Esophagus muscularis mucosa (tissue), 4 donors: Measurements from ENCODE around the gene SHISA4. TPM values are rescaled to one million over a fixed set of nuclear protein-coding genes. Genes with fewer than 3 reads are reported as not detected.

Experiments
- DNase-seq: peaks from one replicate; pipeline ENCODE4 v3.0.0-alpha.2; 2017; ENCODE audit errors: extremely low spot score
- H3K27ac ChIP-seq, 4 donors: fragments of 200-600 bp; sonication (generic); replicated peaks in 1 of 4; 1 replicate in 3 of 4; 2 replicates in 1 of 4; pipeline ENCODE4 v1.5.1; 2016 to 2019; ENCODE audit warnings: mild to moderate bottlenecking in 1 of 4
- H3K27me3 ChIP-seq, 4 donors: fragments of 200-600 bp; sonication (generic); one replicate each; pipeline versions ENCODE4 v1.5.1 to v1.6.0; 2016 to 2019
- H3K36me3 ChIP-seq, 4 donors: fragments of 200-600 bp; sonication (generic); one replicate each; pipeline ENCODE4 v1.5.1; 2016 to 2019
- H3K4me1 ChIP-seq, 4 donors: fragments of 200-600 bp; sonication (generic); one replicate each; pipeline ENCODE4 v1.5.1; 2016 to 2019
- H3K4me3 ChIP-seq, 4 donors: fragments of 200-600 bp; sonication (generic); 1 replicate in 2 of 4; 2 replicates in 2 of 4; pipeline ENCODE4 v1.5.1; 2016 to 2019; ENCODE audit warnings: mild to moderate bottlenecking in 4 of 4, moderate library complexity in 1 of 4
- H3K9me3 ChIP-seq, 4 donors: fragments of 200-600 bp; sonication (generic); 1 replicate in 3 of 4; 2 replicates in 1 of 4; pipeline ENCODE4 v1.5.1; 2016 to 2019
- CTCF ChIP-seq, 3 experiments: fragments of 200-600 bp in 2 of 3; fragments of 450-650 bp in 1 of 3; sonication (generic) in 2 of 3; IDR thresholded peaks; one replicate each; pipeline ENCODE4 v1.5.1; 2017 to 2019; ENCODE audit warnings: antibody characterized with exemption in 3 of 3, mild to moderate bottlenecking in 2 of 3, moderate library complexity in 1 of 3
- EP300 ChIP-seq: sonication (generic); formaldehyde crosslinking; IDR thresholded peaks from one replicate; pipeline ENCODE4 v1.6.1; 2017; ENCODE audit warnings: antibody characterized with exemption
- POLR2A ChIP-seq: fragments of 450-650 bp; IDR thresholded peaks from one replicate; pipeline ENCODE4 v1.6.1; 2017; ENCODE audit warnings: antibody characterized with exemption, moderate library complexity, mild to moderate bottlenecking, low read depth
- POLR2AphosphoS5 ChIP-seq, 2 donors: sonication (generic); formaldehyde crosslinking; IDR thresholded peaks; one replicate each; pipeline ENCODE4 v1.6.1; 2017; ENCODE audit warnings: antibody characterized with exemption in 2 of 2
- WGBS: methylation state at CpG from one replicate; pipeline ENCODE4 v1.1.5; 2018; 5-methylcytosine and 5-hydroxymethylcytosine counted together
- intact Hi-C: fragments of 100-400 bp; cut with DNase I; formaldehyde crosslinking; loops from one replicate; pipeline ENCODE4 v1.15.1; 2023
- total RNA-seq, 4 donors: library from RNA; depleted of rRNA; stranded (reverse); fragments of >200 nt; gene quantifications; one replicate each; pipeline versions ENCODE4 v1.1.0 to v1.2.1, GENCODE V29; 2016

Gene SHISA4
- total RNA-seq, 4 donors from 2014 or later, result 20.3 to 31.0 (median 28.5) TPM

- 51% methylated on average over 3 of the region's 3 CpGs for WGBS
- no peak for DNase-seq
- intact Hi-C loops, result no loop called here
- H3K27ac ChIP-seq, result peak overlapping the region; percentile 89 to 95 (median 92)
- H3K4me1 ChIP-seq, result peaks cover 23 to 99% (median 96%) of the 10 kb centered on the region in 4 donors
- H3K4me3 ChIP-seq, result no peak overlapping the region
- peaks cover 0 to 27% (median 22%) of the 10 kb centered on the region in 4 donors for H3K36me3 ChIP-seq
- H3K27me3 ChIP-seq, result no peaks in the 10 kb centered on the region
- TF ChIP-seq POLR2AphosphoS5 (IDR thresholded peaks at IDR 0.05) (peak in 1 of 2 donors; percentile 53), EP300 (no peak), CTCF (IDR thresholded peaks at IDR 0.05) (no peak), POLR2A (no peak)
- no peaks in the 10 kb centered on the region for H3K9me3 ChIP-seq
These were observed 4.7 kb downstream of the SHISA4 start for GRCh38 chr1:201893431-201893830.

- Histone ChIP-seq H3K4me3 (no peak overlapping the region), H3K27me3 (no peaks in the 10 kb centered on the region), H3K27ac (peak overlapping the region; percentile 89 to 95 (median 92)), H3K4me1 (peaks cover 23 to 100% (median 97%) of the 10 kb centered on the region in 4 donors), H3K36me3 (peaks cover 2 to 38% (median 29%) of the 10 kb centered on the region in 4 donors), H3K9me3 (no peaks in the 10 kb centered on the region)
- 67% methylated on average over 5 of the region's 5 CpGs for WGBS
- DNase-seq, result no peak
- TF ChIP-seq CTCF (IDR thresholded peaks at IDR 0.05) (no peak), POLR2A (no peak), POLR2AphosphoS5 (IDR thresholded peaks at IDR 0.05) (peak; percentile 13 to 66)
- intact Hi-C loops, result no loop called here
These were observed 5.8 kb downstream of the SHISA4 start for GRCh38 chr1:201894343-201895119.

- intact Hi-C loops, result no loop called here
- WGBS, result 62% methylated on average over 5 of the region's 7 CpGs
- Histone ChIP-seq H3K4me1 (peaks cover 22 to 100% (median 97%) of the 10 kb centered on the region in 4 donors), H3K4me3 (no peak overlapping the region), H3K36me3 (peaks cover 8 to 45% (median 33%) of the 10 kb centered on the region in 4 donors), H3K27ac (peak overlapping the region; percentile 89 to 95 (median 92)), H3K27me3 (no peaks in the 10 kb centered on the region), H3K9me3 (no peaks in the 10 kb centered on the region)
- DNase-seq, result no peak
- peak; percentile 6 to 71 for TF ChIP-seq POLR2AphosphoS5 (IDR thresholded peaks at IDR 0.05)
- TF ChIP-seq CTCF (IDR thresholded peaks at IDR 0.05), result no peak
These were observed 6.5 kb downstream of the SHISA4 start for GRCh38 chr1:201895120-201895665.

GRCh38 chr1:201895913-201896807 lies 7.5 kb downstream of the SHISA4 start:
- TF ChIP-seq CTCF (IDR thresholded peaks at IDR 0.05), result peak; percentile 92 to 98 (median 94)
- no peak for TF ChIP-seq POLR2A
- peak; percentile 92 to 93 for TF ChIP-seq POLR2AphosphoS5 (IDR thresholded peaks at IDR 0.05)
- TF ChIP-seq EP300, result no peak
- H3K9me3 ChIP-seq, result no peaks in the 10 kb centered on the region
- intact Hi-C loops, result loop anchor here (2.0 kb wide), 2 partner anchors 21 to 51 kb away; partner anchors contain the start of gene LMOD1
- 11% methylated on average over 2 of the region's 10 CpGs for WGBS
- H3K27me3 ChIP-seq, result no peaks in the 10 kb centered on the region
- H3K4me1 ChIP-seq, result peaks cover 22 to 100% (median 98%) of the 10 kb centered on the region in 4 donors
- DNase-seq, result peak; percentile 98
- peak overlapping the region; percentile 89 to 95 (median 92) for H3K27ac ChIP-seq
- peaks cover 8 to 44% (median 30%) of the 10 kb centered on the region in 4 donors for H3K36me3 ChIP-seq
- peak overlapping the region in 1 of 4 donors; percentile 22 for H3K4me3 ChIP-seq
